ENCODE measurements around the gene LIPE. TPM values are rescaled to one million over a fixed set of nuclear protein-coding genes. Genes with fewer than 3 reads are reported as not detected.
"Not testable (repeated sequence)": the region's sequence is repeated elsewhere in the genome, so short reads cannot be mapped to it uniquely, and the experiment has no call there.

LIPE gene
- total RNA-seq, 1 donor from 2014 or later = 3.9 TPM

- DNase-seq (no peak), ATAC-seq (no peak)
- peaks cover 16% of the 10 kb centered on the region for H3K4me1 ChIP-seq
- no peaks in the 10 kb centered on the region for H3K36me3 ChIP-seq
- H3K4me3 ChIP-seq = no peak overlapping the region
- intact Hi-C loops (cut with DNase I) = no loop called here
- TF ChIP-seq CTCF (IDR thresholded peaks at IDR 0.05) = no peak
- no peaks in the 10 kb centered on the region for H3K9me3 ChIP-seq
- H3K27me3 ChIP-seq = no peaks in the 10 kb centered on the region
- no peak overlapping the region for H3K27ac ChIP-seq
These were observed 27.9 kb upstream of the LIPE start for GRCh38 chr19:42455086-42455485.

GRCh38 chr19:42452590-42452989 is 25.4 kb upstream of the LIPE start:
- ATAC-seq (no peak), DNase-seq (no peak)
- Histone ChIP-seq H3K4me3 (no peak overlapping the region), H3K9me3 (no peaks in the 10 kb centered on the region), H3K27me3 (no peaks in the 10 kb centered on the region), H3K36me3 (no peaks in the 10 kb centered on the region), H3K4me1 (peaks cover 17% of the 10 kb centered on the region), H3K27ac (no peak overlapping the region)
- intact Hi-C loops (cut with DNase I) = loop anchor here (5.0 kb wide), 1 partner anchor 75 kb away; the partner anchor contains the start of gene CEACAM1
- TF ChIP-seq CTCF (IDR thresholded peaks at IDR 0.05) = no peak

GRCh38 chr19:42450314-42450934 is 23.2 kb upstream of the LIPE start:
- TF ChIP-seq CTCF (IDR thresholded peaks at IDR 0.05) = peak; percentile 87
- no peaks in the 10 kb centered on the region for H3K36me3 ChIP-seq
- H3K27ac ChIP-seq = peak overlapping the region; percentile 9
- no peak overlapping the region for H3K4me3 ChIP-seq
- intact Hi-C loops (cut with DNase I) = loop anchor here (5.0 kb wide), 1 partner anchor 77 kb away; the partner anchor contains the start of gene CEACAM1
- ATAC-seq (peak; percentile 99), DNase-seq (peak; percentile 75)
- H3K9me3 ChIP-seq = no peaks in the 10 kb centered on the region
- no peaks in the 10 kb centered on the region for H3K27me3 ChIP-seq
- peaks cover 13% of the 10 kb centered on the region for H3K4me1 ChIP-seq

GRCh38 chr19:42448306-42448705 is 21.1 kb upstream of the LIPE start:
- H3K9me3 ChIP-seq; ATAC-seq; H3K4me1 ChIP-seq; H3K27me3 ChIP-seq; H3K27ac ChIP-seq; intact Hi-C loops (cut with DNase I); DNase-seq; H3K36me3 ChIP-seq; H3K4me3 ChIP-seq: not testable (repeated sequence)

- ATAC-seq = no peak
- H3K36me3 ChIP-seq = no peaks in the 10 kb centered on the region
- intact Hi-C loops (cut with DNase I) = no loop called here
- no peak overlapping the region for H3K4me3 ChIP-seq
- H3K27me3 ChIP-seq = no peaks in the 10 kb centered on the region
- H3K27ac ChIP-seq = no peak overlapping the region
- no peak for TF ChIP-seq CTCF (IDR thresholded peaks at IDR 0.05)
- DNase-seq = no peak
- H3K4me1 ChIP-seq = peaks cover 11% of the 10 kb centered on the region
- H3K9me3 ChIP-seq = no peaks in the 10 kb centered on the region
These were observed 18.8 kb upstream of the LIPE start for GRCh38 chr19:42445948-42446347.

GRCh38 chr19:42443944-42444398 is 16.8 kb upstream of the LIPE start:
- no peaks in the 10 kb centered on the region for H3K36me3 ChIP-seq
- no peak for DNase-seq
- intact Hi-C loops (cut with DNase I) = no loop called here
- H3K9me3 ChIP-seq = no peaks in the 10 kb centered on the region
- H3K27me3 ChIP-seq = no peaks in the 10 kb centered on the region
- peak overlapping the region; percentile 42 for H3K27ac ChIP-seq
- no peak for ATAC-seq
- no peak for TF ChIP-seq CTCF (IDR thresholded peaks at IDR 0.05)
- H3K4me3 ChIP-seq = no peak overlapping the region
- H3K4me1 ChIP-seq = peaks cover 11% of the 10 kb centered on the region

Data from upper lobe of right lung (tissue), 1 donor.